ENCODE measurements around the gene RAPGEF1.

DNA sequence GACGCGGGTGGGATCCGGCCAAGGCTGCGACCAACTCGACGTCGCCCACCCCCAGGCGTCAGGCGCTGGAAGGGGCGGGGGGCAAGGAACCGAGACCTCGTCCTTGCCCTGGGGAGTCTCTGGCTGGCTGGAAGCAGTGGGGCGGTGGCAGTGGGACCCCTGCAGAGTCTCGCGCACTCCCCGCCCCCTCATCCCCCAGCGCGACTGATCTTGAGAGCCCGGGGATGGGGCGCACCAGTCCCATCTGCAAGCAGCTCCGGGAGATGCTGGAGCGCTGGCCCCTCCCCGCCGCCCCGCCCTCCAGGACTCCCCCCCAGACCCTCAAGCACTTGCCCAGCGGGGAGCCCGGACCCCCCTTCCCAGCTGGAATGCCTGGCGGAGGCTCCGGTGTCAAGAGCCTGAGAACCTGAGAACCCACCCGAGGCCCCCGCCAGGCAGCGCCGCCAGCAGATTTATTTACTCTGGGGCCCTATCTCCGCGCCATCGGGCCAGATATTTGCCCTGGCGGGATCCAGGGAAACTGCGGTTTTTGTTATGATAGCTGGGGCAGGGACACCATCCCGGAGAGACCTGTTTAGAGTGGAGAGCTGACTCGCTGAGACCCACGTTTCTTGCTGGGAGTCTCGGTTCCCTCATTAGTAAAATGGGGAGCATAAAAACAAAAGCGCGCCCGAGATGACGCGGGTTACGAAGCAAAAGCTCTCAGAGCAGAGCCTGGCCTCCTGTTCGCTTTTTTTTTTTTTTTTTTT lies 193.4 kb downstream of the RAPGEF1 start:
- TF ChIP-seq POLR2AphosphoS5 (IDR thresholded peaks at IDR 0.05; ENCODE audit: borderline replicate concordance, low read depth, low read length), result no peak
- TF ChIP-seq EZH2 (IDR thresholded peaks at IDR 0.05), result no peak

Measured in SK-N-MC (cell line).